Suprapubic skin (tissue), 4 donors: ENCODE data around the gene PHYHD1.

Experiments
- EP300 ChIP-seq: sonication (generic); formaldehyde crosslinking; IDR thresholded peaks from one replicate; pipeline ENCODE4 v1.6.1; 2017; ENCODE audit warnings: antibody characterized with exemption
- POLR2A ChIP-seq, 2 donors: fragments of 450-650 bp; IDR thresholded peaks; one replicate each; pipeline ENCODE4 v1.6.1; 2017; ENCODE audit warnings: antibody characterized with exemption in 2 of 2, mild to moderate bottlenecking in 2 of 2, moderate library complexity in 2 of 2
- POLR2AphosphoS5 ChIP-seq, 3 donors: sonication (generic); formaldehyde crosslinking; IDR thresholded peaks; one replicate each; pipeline ENCODE4 v1.6.1; 2017; ENCODE audit warnings: antibody characterized with exemption in 3 of 3
- TF ChIP-seq, protein P1 (sequence below), 2 donors: fragments of 200-600 bp in 1 of 2; fragments of 450-650 bp in 1 of 2; sonication (generic) in 1 of 2; IDR thresholded peaks; one replicate each; pipeline ENCODE4 v1.5.1; 2016 to 2019; ENCODE audit warnings: antibody characterized with exemption in 2 of 2, mild to moderate bottlenecking in 1 of 2, moderate library complexity in 1 of 2

GRCh38 chr9:128903871-128904620 is 16.7 kb upstream of the PHYHD1 start:
- TF ChIP-seq, protein P1, sequence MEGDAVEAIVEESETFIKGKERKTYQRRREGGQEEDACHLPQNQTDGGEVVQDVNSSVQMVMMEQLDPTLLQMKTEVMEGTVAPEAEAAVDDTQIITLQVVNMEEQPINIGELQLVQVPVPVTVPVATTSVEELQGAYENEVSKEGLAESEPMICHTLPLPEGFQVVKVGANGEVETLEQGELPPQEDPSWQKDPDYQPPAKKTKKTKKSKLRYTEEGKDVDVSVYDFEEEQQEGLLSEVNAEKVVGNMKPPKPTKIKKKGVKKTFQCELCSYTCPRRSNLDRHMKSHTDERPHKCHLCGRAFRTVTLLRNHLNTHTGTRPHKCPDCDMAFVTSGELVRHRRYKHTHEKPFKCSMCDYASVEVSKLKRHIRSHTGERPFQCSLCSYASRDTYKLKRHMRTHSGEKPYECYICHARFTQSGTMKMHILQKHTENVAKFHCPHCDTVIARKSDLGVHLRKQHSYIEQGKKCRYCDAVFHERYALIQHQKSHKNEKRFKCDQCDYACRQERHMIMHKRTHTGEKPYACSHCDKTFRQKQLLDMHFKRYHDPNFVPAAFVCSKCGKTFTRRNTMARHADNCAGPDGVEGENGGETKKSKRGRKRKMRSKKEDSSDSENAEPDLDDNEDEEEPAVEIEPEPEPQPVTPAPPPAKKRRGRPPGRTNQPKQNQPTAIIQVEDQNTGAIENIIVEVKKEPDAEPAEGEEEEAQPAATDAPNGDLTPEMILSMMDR (IDR thresholded peaks at IDR 0.05): no peak
- TF ChIP-seq POLR2AphosphoS5 (IDR thresholded peaks at IDR 0.05) (no peak), POLR2A (IDR thresholded peaks at IDR 0.05) (no peak), EP300 (no peak)
